ENCODE measurements around the gene NCAPD2.
A peak's percentile ranks its signal among the peaks of the same experiment; 100 is the strongest.

Gene NCAPD2

GRCh38 chr12:6535960-6536847 is 42.3 kb downstream of the NCAPD2 start:
- DNase-seq: peak; percentile 9

GRCh38 chr12:6536894-6537579 is 43.1 kb downstream of the NCAPD2 start:
- no peak for DNase-seq

- DNase-seq: peak; percentile 73
Observed at GRCh38 chr12:6537580-6538419, 43.9 kb downstream of the NCAPD2 start.

- no peak for DNase-seq
Observed at GRCh38 chr12:6538420-6539313, 44.8 kb downstream of the NCAPD2 start.

GRCh38 chr12:6539314-6539682 is 45.4 kb downstream of the NCAPD2 start:
- no peak for DNase-seq

- no peak for DNase-seq
Observed at GRCh38 chr12:6539707-6540134, 45.8 kb downstream of the NCAPD2 start.

GRCh38 chr12:6540181-6540877 is 46.4 kb downstream of the NCAPD2 start:
- DNase-seq: peak; percentile 39

GRCh38 chr12:6541371-6542165 is 47.7 kb downstream of the NCAPD2 start:
- DNase-seq: no peak

GRCh38 chr12:6542209-6543009 is 48.5 kb downstream of the NCAPD2 start:
- DNase-seq: no peak

- no peak for DNase-seq
Observed at GRCh38 chr12:6546016-6546415, 52.1 kb downstream of the NCAPD2 start.

- no peak for DNase-seq
Observed at GRCh38 chr12:6547566-6547965, 53.7 kb downstream of the NCAPD2 start.

GRCh38 chr12:6547987-6548386 is 54.1 kb downstream of the NCAPD2 start:
- no peak for DNase-seq

- DNase-seq: no peak
Observed at GRCh38 chr12:6548556-6548955, 54.7 kb downstream of the NCAPD2 start.

GRCh38 chr12:6548966-6549683 is 55.2 kb downstream of the NCAPD2 start:
- DNase-seq: no peak

GRCh38 chr12:6549684-6550151 is 55.8 kb downstream of the NCAPD2 start:
- DNase-seq: no peak

GRCh38 chr12:6550294-6551062 is 56.6 kb downstream of the NCAPD2 start:
- DNase-seq: no peak

GRCh38 chr12:6551063-6551461 is 57.2 kb downstream of the NCAPD2 start:
- DNase-seq: no peak

GRCh38 chr12:6551496-6552139 is 57.7 kb downstream of the NCAPD2 start:
- DNase-seq: no peak
